Endothelial cell of umbilical vein (primary cell): Measurements from ENCODE around the gene STK39. TPM values are rescaled to one million over a fixed set of nuclear protein-coding genes. Genes with fewer than 3 reads are reported as not detected.

Experiments
- BruUV-seq: library from RNA; stranded (reverse); fragments of 400-500 nt; replicated peaks from 2 replicates; lab custom pipeline; 2021; lab: Mats Ljungman, UMichigan
- CTCF ChIA-PET: fragments of 300-600, 350-600 bp; sonication (Branson Sonifier 250); formaldehyde crosslinking; loops from one replicate; lab custom pipeline; 2021; ENCODE audit warnings: antibody characterized with exemption, inconsistent platforms; lab: Charles Lee
- POLR2A ChIA-PET: fragments of 300-600, 350-600 bp; sonication (Branson Sonifier 250); formaldehyde crosslinking; loops from one replicate; lab custom pipeline; 2021; ENCODE audit warnings: antibody characterized with exemption, inconsistent platforms; lab: Charles Lee
- DNase-seq: peaks from one replicate; pipeline ENCODE4 v3.0.0-alpha.2; 2011; ENCODE audit warnings: low read depth, low spot score
- FAIRE-seq: peaks from 2 replicates; lab custom pipeline; 2011; peaks lifted over from hg19 to GRCh38; lab: Jason Lieb, UNC
- H2AFZ ChIP-seq: 2 replicates; pipeline ENCODE4 v1.6.0; 2012; ENCODE audit warnings: low read depth, low read length, control low read depth, inconsistent platforms
- H3K27ac ChIP-seq: 2 replicates; pipeline ENCODE4 v1.5.1; 2011; ENCODE audit warnings: low read depth, mild to moderate bottlenecking, control low read depth, low read length, moderate library complexity; ENCODE audit not compliant: insufficient read depth
- H3K27me3 ChIP-seq, 2 experiments: 2 replicates each; pipeline versions ENCODE4 v1.6.0 to v1.6.1; 2011; ENCODE audit warnings: low read length in 2 of 2, mixed read lengths in 1 of 2; ENCODE audit not compliant: control insufficient read depth in 2 of 2, insufficient read depth in 2 of 2
- H3K36me3 ChIP-seq, 2 experiments: 2 replicates in 1 of 2; 3 replicates in 1 of 2; pipeline ENCODE4 v1.5.1; 2011; ENCODE audit warnings: low read length in 2 of 2, mild to moderate bottlenecking in 1 of 2, moderate library complexity in 1 of 2; ENCODE audit not compliant: control insufficient read depth in 2 of 2, insufficient read depth in 2 of 2; ENCODE audit errors: extremely low read depth in 1 of 2
- H3K4me1 ChIP-seq: 3 replicates; pipeline ENCODE4 v1.5.1; 2011; ENCODE audit warnings: mild to moderate bottlenecking, low read length; ENCODE audit not compliant: control insufficient read depth, insufficient read depth; ENCODE audit errors: extremely low read depth
- H3K4me2 ChIP-seq: 2 replicates; pipeline ENCODE4 v1.6.1; 2011; ENCODE audit warnings: low read length, control low read depth, mixed read lengths; ENCODE audit not compliant: insufficient read depth
- H3K4me3 ChIP-seq, 3 experiments: fragments of 200-600 bp in 1 of 3; sonication (generic), shearing (Covaris generic) in 1 of 3; replicated peaks in 1 of 3; 2 replicates each; pipeline ENCODE4 v1.5.1; 2011 to 2016; ENCODE audit warnings: control low read depth in 3 of 3, low read length in 3 of 3, mild to moderate bottlenecking in 2 of 3, inconsistent platforms in 1 of 3, low read depth in 1 of 3, moderate library complexity in 1 of 3; ENCODE audit not compliant: insufficient read depth in 1 of 3
- H3K79me2 ChIP-seq: 2 replicates; pipeline ENCODE4 v1.6.0; 2012; ENCODE audit warnings: low read length, inconsistent platforms; ENCODE audit not compliant: control insufficient read depth, insufficient read depth
- H3K9ac ChIP-seq: replicated peaks from 2 replicates; pipeline ENCODE3; 2011; ENCODE audit warnings: low read length, control low read depth; ENCODE audit not compliant: insufficient read depth; ENCODE audit errors: extremely low read depth
- H3K9me1 ChIP-seq: replicated peaks from 3 replicates; pipeline ENCODE4 v1.6.0; 2011; ENCODE audit warnings: mild to moderate bottlenecking, low read length; ENCODE audit not compliant: control insufficient read depth, insufficient read depth; ENCODE audit errors: extremely low read depth
- H3K9me3 ChIP-seq: replicated peaks from 2 replicates; pipeline ENCODE4 v1.5.1; 2012; ENCODE audit warnings: low read length, inconsistent platforms; ENCODE audit not compliant: control insufficient read depth, insufficient read depth
- H4K20me1 ChIP-seq: replicated peaks from 2 replicates; pipeline ENCODE3; 2011; ENCODE audit warnings: mild to moderate bottlenecking, low read length; ENCODE audit not compliant: control insufficient read depth, insufficient read depth; ENCODE audit errors: extremely low read depth
- CTCF ChIP-seq, 2 donors: IDR thresholded peaks; 1 replicate in 1 of 2; 2 replicates in 1 of 2; pipeline ENCODE4 v1.5.1; 2011; ENCODE audit warnings: low read length in 2 of 2, mild to moderate bottlenecking in 2 of 2, moderate library complexity in 2 of 2, control low read depth in 1 of 2, inconsistent platforms in 1 of 2, low read depth in 1 of 2; ENCODE audit not compliant: insufficient read depth in 1 of 2; ENCODE audit errors: extremely low read depth in 1 of 2
- EZH2 ChIP-seq: IDR thresholded peaks from 2 replicates; pipeline ENCODE4 v1.6.1; 2012; ENCODE audit warnings: borderline replicate concordance, low read depth, mild to moderate bottlenecking, moderate library complexity, low read length, inconsistent platforms; ENCODE audit not compliant: severe bottlenecking
- FOS ChIP-seq: IDR thresholded peaks from 2 replicates; pipeline ENCODE4 v1.6.1; 2011; ENCODE audit warnings: mild to moderate bottlenecking, low read length, moderate library complexity, borderline replicate concordance; ENCODE audit not compliant: insufficient read depth
- GATA2 ChIP-seq: IDR thresholded peaks from 2 replicates; pipeline ENCODE4 v1.7.0; 2011; ENCODE audit warnings: low read depth, mild to moderate bottlenecking, moderate library complexity, mixed read lengths, low read length; ENCODE audit not compliant: insufficient read length, insufficient read depth
- JUN ChIP-seq: IDR thresholded peaks from 2 replicates; pipeline ENCODE4 v1.6.1; 2011; ENCODE audit warnings: borderline replicate concordance, low read depth; ENCODE audit not compliant: insufficient read length, insufficient read depth
- MAX ChIP-seq: IDR thresholded peaks from 2 replicates; pipeline ENCODE4 v1.6.1; 2011; ENCODE audit not compliant: insufficient read depth, insufficient read length
- MYC ChIP-seq: IDR thresholded peaks from one replicate; pipeline ENCODE4 v1.6.1; 2011; ENCODE audit warnings: mild to moderate bottlenecking, low read depth, low read length
- POLR2A ChIP-seq: IDR thresholded peaks from 2 replicates; pipeline ENCODE4 v1.6.1; 2012; ENCODE audit warnings: low read depth, mild to moderate bottlenecking, control low read depth, low read length
- POLR2AphosphoS5 ChIP-seq: IDR thresholded peaks from 2 replicates; pipeline ENCODE4 v1.6.1; 2012; ENCODE audit warnings: low read depth, mild to moderate bottlenecking, control low read depth, low read length, moderate library complexity; ENCODE audit not compliant: insufficient read depth
- dilution Hi-C: fragments of 300-500 bp; cut with MboI; formaldehyde crosslinking; loops from one replicate; pipeline ENCODE4 v1.15.0; 2019; ENCODE audit warnings: low sequenced_read_pairs; ENCODE audit not compliant: extremely low pct_ligation_motif_present
- intact Hi-C: fragments of 100-400 bp; cut with micrococcal nuclease; formaldehyde crosslinking; loops from one replicate; pipeline ENCODE4 v1.10.0; 2022
- polyA plus RNA-seq, 4 experiments: library from polyadenylated mRNA; depleted of rRNA in 3 of 4; stranded (reverse) in 3 of 4; unstranded in 1 of 4; fragments of >200 nt; gene quantifications; 2 replicates each; pipeline versions ENCODE4 v1.2.1 to v1.2.3, GENCODE V29; 2011 to 2012; ENCODE audit warnings: missing spikeins in 1 of 4
- total RNA-seq: library from RNA; stranded (reverse); gene quantifications from 2 replicates; pipeline ENCODE4 v1.2.3, GENCODE V29; 2021

The STK39 gene
- total and polyA plus RNA-seq, 2 donors (not counting 3 experiments of a cell fraction or from before 2014, with no cell fraction given): 4.6 to 13.1 TPM

DNA sequence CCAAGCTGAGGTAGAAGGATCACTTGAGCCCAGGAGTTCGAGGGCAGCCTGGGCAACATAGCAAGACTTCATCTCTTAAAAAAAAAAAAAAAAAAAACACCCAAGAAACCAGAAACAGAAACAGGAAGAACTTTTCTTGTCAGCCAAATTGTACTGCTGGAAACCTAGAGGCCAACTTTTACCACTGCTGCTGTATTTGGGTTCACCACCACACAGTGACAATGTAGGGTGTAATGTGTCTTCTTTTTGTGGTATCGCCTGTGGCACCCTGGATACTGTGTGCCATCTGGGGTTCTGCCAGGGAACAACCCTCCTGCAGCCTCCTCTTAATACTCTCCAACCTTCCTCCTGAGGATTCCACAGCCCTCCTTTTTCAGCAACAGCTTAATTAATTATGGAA is 72.6 kb downstream of the STK39 start:
- Histone ChIP-seq H2AFZ (no peak overlapping the region), H4K20me1 (no peaks in the 10 kb centered on the region), H3K27me3 (no peaks in the 10 kb centered on the region), H3K9ac (no peak overlapping the region), H3K4me1 (no peaks in the 10 kb centered on the region), H3K9me1 (no peaks in the 10 kb centered on the region), H3K4me2 (no peak overlapping the region), H3K9me3 (no peaks in the 10 kb centered on the region), H3K36me3 (no peaks in the 10 kb centered on the region), H3K79me2 (no peaks in the 10 kb centered on the region), H3K4me3 (no peak overlapping the region), H3K27ac (no peak overlapping the region)
- no peak for DNase-seq
- TF ChIP-seq POLR2A: no peak
- no peak for TF ChIP-seq POLR2AphosphoS5
- no peak for TF ChIP-seq FOS
- no peak for TF ChIP-seq MAX
- TF ChIP-seq JUN: no peak
- no peak for TF ChIP-seq CTCF (IDR thresholded peaks at IDR 0.05; ENCODE audit: extremely low read depth in 1 of 2, insufficient read depth in 1 of 2, low read depth in 1 of 2, low read length in 2 of 2)
- no peak for TF ChIP-seq EZH2
- TF ChIP-seq MYC: no peak
- TF ChIP-seq GATA2: no peak
- dilution Hi-C loops (no loop called here), intact Hi-C loops (no loop called here)
- no peak for FAIRE-seq
- ChIA-PET CTCF (interaction anchor here (1.7 to 2.0 kb wide), 4 partner anchors 17 to 56 kb away, joined by 4 to 6 read pairs (median 4); no protein-coding TSS in a partner anchor), POLR2A (no interaction called here)
- no TSS peak for BruUV-seq
